Measurements from ENCODE around the gene NUDT22. TPM values are rescaled to one million over a fixed set of nuclear protein-coding genes. Genes with fewer than 3 reads are reported as not detected.
A peak's percentile ranks its signal among the peaks of the same experiment; 100 is the strongest.

The NUDT22 gene
- total RNA-seq, 1 donor = 39.0 TPM

GRCh38 chr11:64226507-64227051 is 505 bp downstream of the NUDT22 start:
- DNase-seq (ENCODE audit: low read depth) = no peak
- TF ChIP-seq, protein P1, sequence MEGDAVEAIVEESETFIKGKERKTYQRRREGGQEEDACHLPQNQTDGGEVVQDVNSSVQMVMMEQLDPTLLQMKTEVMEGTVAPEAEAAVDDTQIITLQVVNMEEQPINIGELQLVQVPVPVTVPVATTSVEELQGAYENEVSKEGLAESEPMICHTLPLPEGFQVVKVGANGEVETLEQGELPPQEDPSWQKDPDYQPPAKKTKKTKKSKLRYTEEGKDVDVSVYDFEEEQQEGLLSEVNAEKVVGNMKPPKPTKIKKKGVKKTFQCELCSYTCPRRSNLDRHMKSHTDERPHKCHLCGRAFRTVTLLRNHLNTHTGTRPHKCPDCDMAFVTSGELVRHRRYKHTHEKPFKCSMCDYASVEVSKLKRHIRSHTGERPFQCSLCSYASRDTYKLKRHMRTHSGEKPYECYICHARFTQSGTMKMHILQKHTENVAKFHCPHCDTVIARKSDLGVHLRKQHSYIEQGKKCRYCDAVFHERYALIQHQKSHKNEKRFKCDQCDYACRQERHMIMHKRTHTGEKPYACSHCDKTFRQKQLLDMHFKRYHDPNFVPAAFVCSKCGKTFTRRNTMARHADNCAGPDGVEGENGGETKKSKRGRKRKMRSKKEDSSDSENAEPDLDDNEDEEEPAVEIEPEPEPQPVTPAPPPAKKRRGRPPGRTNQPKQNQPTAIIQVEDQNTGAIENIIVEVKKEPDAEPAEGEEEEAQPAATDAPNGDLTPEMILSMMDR (IDR thresholded peaks at IDR 0.05; ENCODE audit: insufficient read depth, low read length) = no peak
- peak overlapping the region; percentile 90 for H3K4me3 ChIP-seq (ENCODE audit: low read depth, low read length)

GRCh38 chr11:64227405-64227956 is 1.4 kb downstream of the NUDT22 start:
- no peak for DNase-seq (ENCODE audit: low read depth)
- TF ChIP-seq, protein P1 (IDR thresholded peaks at IDR 0.05; ENCODE audit: insufficient read depth, low read length) = no peak
- peak overlapping the region; percentile 90 for H3K4me3 ChIP-seq (ENCODE audit: low read depth, low read length)

DNA sequence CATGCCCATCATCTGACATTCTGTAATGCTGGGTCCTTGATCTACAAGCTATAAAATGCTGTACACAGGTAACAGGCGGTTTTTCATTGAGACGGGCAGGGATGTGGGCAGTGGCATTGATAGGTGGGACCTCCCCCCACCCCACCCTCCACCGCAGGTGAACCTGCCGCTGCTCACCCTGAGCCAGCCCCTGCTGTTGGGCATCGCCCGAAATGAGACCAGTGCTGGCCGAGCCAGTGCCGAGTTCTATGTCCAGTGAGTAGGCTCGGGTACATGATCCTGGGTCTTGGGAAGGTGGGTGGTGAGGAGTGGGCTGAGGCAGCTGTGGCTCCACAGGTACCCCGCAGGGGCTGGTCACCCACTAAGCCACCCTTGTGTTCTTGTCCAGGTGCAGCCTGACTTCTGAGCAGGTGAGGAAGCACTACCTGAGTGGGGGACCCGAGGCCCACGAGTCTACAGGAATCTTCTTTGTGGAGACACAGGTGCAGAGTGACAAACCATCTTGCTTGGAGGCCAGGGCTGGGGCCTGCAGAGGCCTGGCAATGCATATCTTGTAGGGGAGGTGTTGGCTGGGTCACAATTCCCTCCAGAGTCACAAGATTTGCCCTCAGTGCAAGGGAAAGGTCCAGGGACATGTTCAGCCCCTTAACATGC is 3.1 kb downstream of the NUDT22 start:
- no peak for DNase-seq (ENCODE audit: low read depth)
- TF ChIP-seq, protein P1 (IDR thresholded peaks at IDR 0.05; ENCODE audit: insufficient read depth, low read length) = no peak
- peak overlapping the region; percentile 76 for H3K4me3 ChIP-seq (ENCODE audit: low read depth, low read length)

- H3K4me3 ChIP-seq (ENCODE audit: low read depth, low read length) = peak overlapping the region; percentile 76
- TF ChIP-seq, protein P1 (IDR thresholded peaks at IDR 0.05; ENCODE audit: insufficient read depth, low read length) = no peak
- no peak for DNase-seq (ENCODE audit: low read depth)
Observed at GRCh38 chr11:64229744-64230170, 3.7 kb downstream of the NUDT22 start.

DNA sequence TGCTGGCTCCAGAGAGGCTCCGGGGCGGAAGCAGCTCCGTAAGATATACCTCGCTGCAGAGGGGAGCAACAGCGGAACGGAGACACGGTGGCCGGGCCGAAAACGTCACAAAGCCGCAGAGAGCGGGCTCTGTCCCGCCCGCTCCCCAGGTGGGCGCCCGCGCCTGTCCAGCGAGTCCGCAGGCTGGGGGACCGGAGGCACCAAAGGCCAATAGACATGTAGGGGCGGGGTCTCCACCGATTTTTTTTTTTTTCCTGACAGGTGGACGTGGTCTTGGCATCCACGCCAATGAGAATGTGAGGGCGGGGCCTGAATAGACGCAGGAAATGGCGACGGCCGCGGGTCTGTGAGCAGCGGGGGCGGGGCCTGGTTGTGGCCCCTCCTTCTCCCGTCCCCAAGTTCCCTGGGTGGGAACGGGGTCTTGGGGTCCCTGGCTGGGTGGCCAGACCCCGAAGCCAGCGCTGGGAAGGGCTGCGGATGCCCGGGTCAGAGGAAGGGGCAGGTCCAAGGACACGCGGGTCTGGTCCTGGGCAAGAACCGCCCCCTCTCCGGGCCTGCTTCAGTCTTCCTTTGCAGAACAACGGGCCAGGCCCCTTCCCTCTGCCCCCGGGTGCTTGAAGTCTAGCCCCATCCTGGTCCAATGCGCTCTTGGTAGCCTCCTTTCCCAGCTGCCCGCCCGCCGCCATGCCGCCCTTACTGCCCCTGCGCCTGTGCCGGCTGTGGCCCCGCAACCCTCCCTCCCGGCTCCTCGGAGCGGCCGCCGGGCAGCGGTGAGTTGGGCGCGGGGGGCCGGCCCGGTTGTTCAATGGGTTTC is 4.3 kb downstream of the NUDT22 start, which contains the start of gene DNAJC4:
DNAJC4 (plus strand) TSS at position 378 of the 814 bp plus-strand sequence; CDS start at position 685, 307 bp downstream.
- TF ChIP-seq, protein P1 (IDR thresholded peaks at IDR 0.05; ENCODE audit: insufficient read depth, low read length) = no peak
- peak; percentile 77 for DNase-seq (ENCODE audit: low read depth)
- peak within 1 kb of the TSS; percentile 76 for H3K4me3 ChIP-seq (ENCODE audit: low read depth, low read length)

DNA sequence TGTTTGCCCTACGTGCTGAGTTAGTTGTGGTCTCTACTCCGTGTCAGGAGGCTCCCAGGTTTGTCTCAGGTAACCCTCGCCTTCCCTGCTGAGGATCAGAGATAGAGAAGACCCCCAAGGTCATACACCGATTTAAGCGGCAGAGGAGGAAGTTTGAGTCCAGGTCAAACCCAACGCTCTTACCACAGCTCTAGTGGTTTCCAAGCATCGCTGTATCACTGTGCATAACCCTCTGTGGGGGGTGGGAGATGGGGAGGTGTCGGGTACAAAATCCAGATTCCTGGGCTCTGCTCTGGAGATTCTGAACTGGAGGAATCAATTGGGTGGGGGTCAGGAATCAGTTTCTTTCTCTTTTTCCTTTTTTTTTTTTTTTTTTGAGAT is 4.9 kb downstream of the NUDT22 start:
- TF ChIP-seq, protein P1 (IDR thresholded peaks at IDR 0.05; ENCODE audit: insufficient read depth, low read length) = no peak
- H3K4me3 ChIP-seq (ENCODE audit: low read depth, low read length) = peak overlapping the region; percentile 76
- DNase-seq (ENCODE audit: low read depth) = no peak
